Measurements from ENCODE around the gene LAMTOR1.

GRCh38 chr11:72141066-72141465 lies 38.0 kb upstream of the LAMTOR1 start:
- TF ChIP-seq CTCF (IDR thresholded peaks at IDR 0.05) = no peak
- no peak for TF ChIP-seq POLR2AphosphoS5 (IDR thresholded peaks at IDR 0.05)

Measured in breast epithelium (tissue), 3 donors.